ENCODE results near the gene AMY2B.

DNA sequence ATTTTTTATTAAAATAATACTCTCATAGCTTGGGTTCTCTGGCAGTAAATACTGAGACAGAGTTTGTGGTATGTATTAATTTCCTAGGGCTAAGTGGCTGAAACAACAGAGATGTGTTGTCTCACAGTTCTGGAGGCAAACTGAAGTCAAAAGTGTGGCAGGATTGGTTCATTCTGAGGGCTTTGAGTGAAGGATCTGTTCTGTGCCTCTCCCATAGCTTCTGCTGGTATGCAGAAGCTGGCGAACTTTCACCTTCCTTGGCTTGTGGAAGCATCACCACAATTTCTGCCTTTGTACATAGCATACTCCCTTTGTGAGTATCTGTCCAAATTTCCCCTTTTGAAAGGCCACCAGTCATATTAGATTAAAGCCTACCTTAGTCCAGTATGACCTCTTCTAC lies 24.9 kb upstream of the AMY2B start:
- TF ChIP-seq CTCF (IDR thresholded peaks at IDR 0.05) (no peak), POLR2A (IDR thresholded peaks at IDR 0.05) (no peak)

Data from lower leg skin (tissue), 3 donors.